HUES6 (cell line): ENCODE results near the gene LRSAM1.

Experiments used
- H3K27ac ChIP-seq: 2 replicates; pipeline ENCODE4 v1.7.0; 2013; ENCODE audit warnings: low read depth, mild to moderate bottlenecking, low read length, inconsistent platforms
- H3K27me3 ChIP-seq: 2 replicates; pipeline ENCODE4 v1.6.1; 2013; ENCODE audit warnings: low read length; ENCODE audit not compliant: control insufficient read depth, insufficient read depth
- H3K36me3 ChIP-seq: 2 replicates; pipeline ENCODE4 v1.6.1; 2013; ENCODE audit warnings: low read length; ENCODE audit not compliant: control insufficient read depth, insufficient read depth
- H3K4me1 ChIP-seq: 2 replicates; pipeline ENCODE4 v1.6.1; 2013; ENCODE audit warnings: low read length; ENCODE audit not compliant: control insufficient read depth, insufficient read depth
- H3K4me3 ChIP-seq: 2 replicates; pipeline ENCODE4 v1.5.1; 2013; ENCODE audit warnings: low read depth, low read length
- H3K9ac ChIP-seq: one replicate; pipeline ENCODE4 v1.6.1; 2013; ENCODE audit warnings: mild to moderate bottlenecking, low read length
- H3K9me3 ChIP-seq: 2 replicates; pipeline ENCODE4 v1.6.1; 2013; ENCODE audit warnings: low read depth, low read length; ENCODE audit not compliant: control insufficient read depth, insufficient read depth

Gene LRSAM1

GRCh38 chr9:127450830-127451607 lies at the start of gene LRSAM1, which contains the start of gene RPL12:
TSS of gene LRSAM1 (plus strand) at chr9:127451510. CDS start at chr9:127454528, 3,018 bp downstream.
TSS of gene RPL12 (minus strand) at chr9:127451406. CDS start at chr9:127451317, 89 bp downstream.
- Histone ChIP-seq H3K27me3 (no peaks in the 10 kb centered on the region), H3K36me3 (peaks cover 63% of the 10 kb centered on the region)

GRCh38 chr9:127402401-127403090 lies 48.8 kb upstream of the LRSAM1 start:
- Histone ChIP-seq H3K4me3 (no peak overlapping the region), H3K27ac (no peak overlapping the region), H3K36me3 (peaks cover 35% of the 10 kb centered on the region), H3K9ac (peak overlapping the region; percentile 11), H3K9me3 (no peaks in the 10 kb centered on the region), H3K27me3 (no peaks in the 10 kb centered on the region), H3K4me1 (peaks cover 4% of the 10 kb centered on the region; the same call in 1 of the 2 replicates)

More at GRCh38 chr9:127450830-127451607, at the start of gene LRSAM1, which contains the start of gene RPL12:
- H3K4me3 ChIP-seq, result peak within 1 kb of the TSS; percentile 93
- peak within 1 kb of the TSS; percentile 97 for H3K27ac ChIP-seq
- peaks cover 11% of the 10 kb centered on the region for H3K4me1 ChIP-seq
- H3K9ac ChIP-seq, result peak within 1 kb of the TSS; percentile 99
- no peaks in the 10 kb centered on the region for H3K9me3 ChIP-seq

- H3K4me1 ChIP-seq, result no peaks in the 10 kb centered on the region
- H3K27me3 ChIP-seq, result no peaks in the 10 kb centered on the region
- no peak overlapping the region for H3K4me3 ChIP-seq
- peaks cover 38% of the 10 kb centered on the region for H3K36me3 ChIP-seq
- no peaks in the 10 kb centered on the region for H3K9me3 ChIP-seq
- no peak overlapping the region for H3K27ac ChIP-seq
- H3K9ac ChIP-seq, result no peak overlapping the region
Observed at GRCh38 chr9:127403507-127404192, 47.7 kb upstream of the LRSAM1 start.

- Histone ChIP-seq H3K27me3 (no peaks in the 10 kb centered on the region), H3K9ac (no peak overlapping the region), H3K9me3 (no peaks in the 10 kb centered on the region), H3K36me3 (peaks cover 38% of the 10 kb centered on the region), H3K4me3 (no peak overlapping the region), H3K4me1 (no peaks in the 10 kb centered on the region), H3K27ac (no peak overlapping the region)
Observed at GRCh38 chr9:127404631-127405030, 46.7 kb upstream of the LRSAM1 start.

- Histone ChIP-seq H3K4me1 (no peaks in the 10 kb centered on the region), H3K9me3 (no peaks in the 10 kb centered on the region), H3K27me3 (no peaks in the 10 kb centered on the region), H3K4me3 (no peak overlapping the region), H3K9ac (no peak overlapping the region), H3K36me3 (peaks cover 35% of the 10 kb centered on the region), H3K27ac (no peak overlapping the region)
Observed at GRCh38 chr9:127405344-127406125, 45.8 kb upstream of the LRSAM1 start.

- H3K27me3 ChIP-seq, result no peaks in the 10 kb centered on the region
- no peak overlapping the region for H3K27ac ChIP-seq
- no peak overlapping the region for H3K9ac ChIP-seq
- no peaks in the 10 kb centered on the region for H3K4me1 ChIP-seq
- H3K4me3 ChIP-seq, result no peak overlapping the region
- H3K9me3 ChIP-seq, result no peaks in the 10 kb centered on the region
- H3K36me3 ChIP-seq, result peaks cover 29% of the 10 kb centered on the region
Observed at GRCh38 chr9:127406799-127407491, 44.4 kb upstream of the LRSAM1 start.

- Histone ChIP-seq H3K27me3 (no peaks in the 10 kb centered on the region), H3K9me3 (no peaks in the 10 kb centered on the region), H3K9ac (no peak overlapping the region), H3K36me3 (peaks cover 29% of the 10 kb centered on the region), H3K4me1 (no peaks in the 10 kb centered on the region), H3K27ac (no peak overlapping the region), H3K4me3 (no peak overlapping the region)
Observed at GRCh38 chr9:127407492-127407843, 43.8 kb upstream of the LRSAM1 start.

- no peak overlapping the region for H3K27ac ChIP-seq
Observed at GRCh38 chr9:127411122-127411521, 40.2 kb upstream of the LRSAM1 start.

GRCh38 chr9:127415141-127415540 lies 36.2 kb upstream of the LRSAM1 start:
- H3K9me3 ChIP-seq, result no peaks in the 10 kb centered on the region

More at GRCh38 chr9:127411122-127411521, 40.2 kb upstream of the LRSAM1 start:
- Histone ChIP-seq H3K4me3 (no peak overlapping the region), H3K27me3 (no peaks in the 10 kb centered on the region), H3K4me1 (no peaks in the 10 kb centered on the region), H3K9ac (no peak overlapping the region), H3K9me3 (no peaks in the 10 kb centered on the region), H3K36me3 (peaks cover 3% of the 10 kb centered on the region; the same call in 1 of the 2 replicates)

GRCh38 chr9:127415657-127416056 lies 35.7 kb upstream of the LRSAM1 start:
- Histone ChIP-seq H3K27ac (no peak overlapping the region), H3K27me3 (no peaks in the 10 kb centered on the region), H3K9ac (no peak overlapping the region), H3K9me3 (no peaks in the 10 kb centered on the region), H3K4me1 (peaks cover 5% of the 10 kb centered on the region; the same call in 1 of the 2 replicates), H3K36me3 (no peaks in the 10 kb centered on the region), H3K4me3 (no peak overlapping the region)

More at GRCh38 chr9:127415141-127415540, 36.2 kb upstream of the LRSAM1 start:
- Histone ChIP-seq H3K4me1 (peaks cover 5% of the 10 kb centered on the region; the same call in 1 of the 2 replicates), H3K27me3 (no peaks in the 10 kb centered on the region), H3K36me3 (no peaks in the 10 kb centered on the region), H3K4me3 (no peak overlapping the region), H3K27ac (no peak overlapping the region), H3K9ac (no peak overlapping the region)
